Stimulated activated CD4-positive, alpha-beta T cell treated with anti-CD3 and anti-CD28 coated beads, TNF-alpha, amount 100 ng/mL, for 4 hours (primary cell): ENCODE measurements around the gene SMURF1.
"Not testable (repeated sequence)": the region's sequence is repeated elsewhere in the genome, so short reads cannot be mapped to it uniquely, and the experiment has no call there.

Source experiments
- DNase-seq, 3 experiments: peaks; one replicate each; pipeline ENCODE4 v3.0.0-alpha.2; 2020; ENCODE audit warnings: low read depth in 3 of 3

Gene SMURF1

DNA sequence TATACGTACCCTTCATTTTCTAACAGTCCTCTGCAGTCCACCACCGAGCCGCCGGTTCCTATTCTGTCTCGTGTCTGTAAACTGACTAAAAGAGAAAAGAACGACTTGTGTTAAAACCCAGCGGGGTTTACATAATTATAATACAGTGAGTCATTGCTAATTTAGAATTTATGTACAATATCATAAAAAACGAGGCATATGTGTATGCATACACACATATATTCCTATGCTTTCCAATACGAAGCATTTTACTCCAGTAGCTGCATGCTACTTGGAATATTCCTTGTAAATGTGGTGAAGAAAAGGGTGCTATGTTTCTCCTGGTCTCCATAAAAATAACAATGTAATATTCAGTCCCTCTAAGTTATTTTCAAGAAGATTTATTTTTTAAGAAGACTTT, 89.1 kb downstream of the SMURF1 start:
- no peak for DNase-seq

DNA sequence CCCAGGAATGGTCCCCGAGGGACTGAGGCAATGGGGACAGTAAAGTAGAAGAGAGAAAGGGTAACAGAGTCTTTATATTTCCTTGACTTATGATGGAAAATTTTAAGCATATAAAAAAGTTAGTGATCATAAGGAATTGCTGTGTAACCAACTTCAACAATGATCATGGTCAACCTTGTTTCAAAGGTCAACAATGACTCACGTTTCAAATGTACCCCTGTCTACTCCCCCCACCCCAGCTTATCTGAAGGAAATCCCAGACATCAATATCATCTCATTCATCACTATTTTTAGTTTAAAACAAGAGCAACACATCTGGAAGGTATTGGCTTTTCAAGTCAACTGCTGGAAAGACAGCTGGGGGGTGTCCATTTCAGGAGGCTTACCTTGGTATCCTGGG, 92.9 kb downstream of the SMURF1 start:
- DNase-seq: no peak

DNA sequence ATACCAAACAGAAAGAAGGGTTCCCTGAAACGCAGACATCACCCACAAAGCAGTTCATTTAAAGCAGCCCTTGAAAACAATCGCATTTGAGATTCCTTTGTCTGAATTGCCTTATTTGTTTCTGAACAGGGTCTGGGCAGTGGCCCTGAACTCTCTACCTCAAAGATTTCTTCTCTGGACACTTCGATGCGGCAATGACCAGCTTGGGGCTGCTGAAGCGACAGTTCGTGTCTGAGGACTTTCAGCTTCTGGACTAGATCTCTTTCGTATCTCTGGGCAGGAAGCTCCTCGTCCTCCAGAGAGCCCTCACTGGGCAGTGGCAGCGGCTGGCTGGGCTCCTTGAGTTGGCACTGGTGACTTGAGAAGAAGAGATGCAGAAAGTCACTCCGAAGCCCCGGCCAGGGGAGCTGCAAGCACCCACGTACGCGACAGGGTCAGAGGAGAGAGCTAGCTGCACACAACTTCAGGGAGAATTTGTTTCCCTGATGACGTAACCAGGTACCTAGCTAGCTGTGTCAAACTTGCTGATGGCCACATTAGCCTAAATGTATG, 96.3 kb downstream of the SMURF1 start:
- no peak for DNase-seq

DNA sequence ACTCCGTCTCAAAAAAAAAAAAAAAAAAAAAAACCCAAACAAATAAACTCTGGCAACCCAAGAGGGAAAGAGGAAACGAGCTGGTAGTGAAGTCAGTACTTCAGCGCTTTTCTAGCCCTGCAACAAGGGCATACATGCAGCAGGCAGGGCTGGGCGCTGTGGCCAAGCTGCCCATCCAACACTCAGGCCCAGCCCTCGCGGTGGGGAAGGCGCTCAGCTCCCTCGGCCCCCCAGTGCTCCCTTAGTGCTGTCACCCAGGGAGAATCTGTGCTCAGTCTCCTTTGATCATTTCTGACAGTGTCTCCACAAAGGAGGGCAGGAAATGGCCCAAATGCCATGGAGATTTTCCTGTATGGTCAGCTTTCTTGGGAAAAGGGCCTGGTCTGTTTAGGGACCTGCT, 97.2 kb downstream of the SMURF1 start:
- no peak for DNase-seq

DNA sequence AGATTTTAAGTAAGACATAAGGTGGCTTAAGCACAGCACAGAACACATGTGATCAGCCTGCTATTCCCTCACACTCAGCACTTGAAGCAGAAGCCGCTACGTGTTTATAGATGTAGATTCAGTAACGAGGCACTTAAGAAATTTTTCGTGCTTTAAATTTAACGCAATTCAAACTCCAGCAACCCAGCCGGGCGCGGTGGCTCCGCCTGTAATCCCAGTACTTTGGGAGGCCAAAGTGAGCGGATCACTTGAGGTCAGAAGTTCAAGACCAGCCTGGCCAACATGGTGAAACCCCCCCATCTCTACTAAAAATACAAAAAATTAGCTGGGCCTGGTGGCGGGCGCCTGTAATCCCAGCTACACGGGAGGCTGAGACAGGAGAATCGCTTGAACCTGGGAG, 97.6 kb downstream of the SMURF1 start:
- DNase-seq: not testable (repeated sequence)

DNA sequence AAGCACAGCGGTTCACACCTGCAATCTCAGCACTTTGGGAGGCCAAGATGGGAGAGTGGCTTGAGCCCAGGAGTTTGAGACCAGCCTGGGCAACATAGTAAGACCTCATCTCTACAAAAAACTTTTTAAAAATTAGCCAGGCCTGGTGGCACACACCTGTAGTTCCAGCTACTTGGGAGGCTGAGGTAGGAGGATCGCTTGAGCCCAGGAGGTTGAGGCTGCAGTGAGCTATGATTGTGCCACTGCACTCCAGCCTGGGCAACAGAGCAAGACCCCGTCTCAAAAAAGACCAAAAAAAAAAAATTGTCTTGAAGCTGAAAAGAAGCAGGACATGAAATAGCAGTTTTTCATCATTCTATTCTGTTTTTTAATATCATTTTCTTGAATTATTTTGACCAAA, 99.0 kb downstream of the SMURF1 start:
- not testable (repeated sequence) for DNase-seq

DNA sequence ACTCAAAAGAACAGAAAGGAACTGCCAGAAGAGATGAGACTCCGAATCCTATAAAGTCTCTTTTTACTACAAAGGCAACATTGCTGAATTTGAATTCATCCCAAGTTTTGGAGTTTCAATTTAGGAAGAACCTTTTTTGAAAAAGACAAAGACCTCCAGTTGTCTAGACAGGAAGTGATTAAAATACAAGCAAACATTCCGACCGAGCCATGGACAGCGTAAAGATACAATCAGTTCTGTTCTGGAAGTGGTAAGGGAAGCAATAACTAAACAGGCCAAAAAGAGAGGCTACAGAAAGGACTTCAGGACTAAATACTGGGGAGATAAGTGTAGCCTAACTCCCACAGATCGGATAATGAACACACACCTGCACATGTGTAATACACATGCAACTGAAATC, 101.0 kb downstream of the SMURF1 start:
- no peak for DNase-seq

DNA sequence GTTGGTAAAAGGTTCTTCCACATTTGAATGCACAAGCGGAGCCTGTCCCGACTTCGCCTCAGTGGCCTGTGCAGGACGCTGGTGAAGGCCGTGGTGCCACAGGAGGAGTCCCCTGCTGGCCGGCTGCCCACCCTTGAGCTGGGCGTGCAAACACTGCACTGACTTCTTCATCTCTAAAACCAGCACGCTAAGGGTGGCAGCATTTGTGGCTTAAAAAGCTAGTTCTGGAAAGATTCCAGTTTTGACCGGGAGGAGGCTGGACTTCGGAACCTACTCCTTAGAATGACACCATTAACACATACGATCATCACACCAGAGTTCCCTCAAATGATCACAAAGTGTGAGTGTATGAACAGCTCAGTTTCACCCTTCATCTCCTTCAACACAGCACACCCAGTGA, 102.4 kb downstream of the SMURF1 start:
- DNase-seq: no peak

DNA sequence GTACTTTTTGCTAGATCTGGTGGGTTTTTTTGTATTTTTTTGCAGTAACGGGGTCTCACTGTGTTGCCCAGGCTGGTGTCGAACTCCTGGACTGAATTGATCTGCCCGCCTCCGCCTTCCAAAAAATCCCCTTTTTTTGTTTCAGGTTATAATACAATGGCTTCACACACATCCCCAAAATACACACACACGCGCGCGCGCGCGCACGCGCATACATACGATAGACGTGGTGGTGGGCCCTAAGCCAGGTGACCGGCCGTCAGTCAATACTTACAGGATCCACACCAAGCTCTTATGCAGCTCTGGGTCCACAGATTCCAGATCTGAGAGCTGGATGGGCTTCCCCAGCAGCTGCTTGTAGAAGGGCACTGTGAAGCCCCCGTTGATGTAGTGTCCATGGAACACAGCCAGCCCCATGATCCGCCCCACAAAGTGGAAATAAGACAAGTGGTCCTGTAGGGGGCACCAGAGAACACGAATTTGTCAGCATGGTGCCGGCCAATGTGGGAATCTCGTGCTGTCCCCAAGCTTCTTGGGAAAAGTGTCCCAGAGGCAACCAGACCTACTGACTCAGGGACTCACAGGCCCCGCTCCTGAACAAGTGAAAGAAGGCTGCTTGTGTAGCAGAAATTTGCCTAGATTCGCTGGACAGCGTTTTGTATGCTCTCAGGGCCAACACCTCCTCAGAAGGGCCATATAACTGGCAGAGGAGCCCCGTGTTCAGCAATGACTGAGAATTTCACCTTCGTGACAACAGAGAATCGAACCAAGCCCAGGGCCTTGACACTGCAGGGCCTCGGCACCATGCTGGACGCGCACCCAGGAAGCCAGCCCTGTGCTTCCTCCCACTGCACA, 103.6 kb downstream of the SMURF1 start:
- peak in 2 of 3 experiments; percentile 20 to 37 for DNase-seq

DNA sequence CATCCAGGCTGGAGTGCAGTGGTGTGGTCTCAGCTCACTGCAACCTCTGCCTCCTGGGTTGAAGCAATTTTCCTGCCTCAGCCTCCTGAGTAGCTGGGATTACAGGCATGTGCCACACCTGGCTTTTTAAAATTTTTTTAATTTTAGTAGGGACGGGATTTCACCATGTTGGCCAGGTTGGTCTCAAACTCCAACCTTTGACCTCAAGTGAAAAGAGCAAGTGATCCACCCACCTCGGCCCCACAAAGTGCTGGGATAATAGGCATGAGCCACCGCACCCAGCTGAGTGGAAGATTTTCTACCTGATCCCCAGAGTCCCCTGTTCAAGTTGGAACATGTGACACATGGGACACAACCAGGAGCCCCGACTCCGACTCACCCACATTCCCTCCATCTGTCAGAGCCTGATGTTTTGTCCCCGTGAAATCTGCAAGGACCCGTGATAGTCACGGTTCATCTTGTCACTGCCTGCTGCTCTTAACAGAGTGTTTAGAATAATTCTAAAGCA, 104.5 kb downstream of the SMURF1 start:
- no peak for DNase-seq

DNA sequence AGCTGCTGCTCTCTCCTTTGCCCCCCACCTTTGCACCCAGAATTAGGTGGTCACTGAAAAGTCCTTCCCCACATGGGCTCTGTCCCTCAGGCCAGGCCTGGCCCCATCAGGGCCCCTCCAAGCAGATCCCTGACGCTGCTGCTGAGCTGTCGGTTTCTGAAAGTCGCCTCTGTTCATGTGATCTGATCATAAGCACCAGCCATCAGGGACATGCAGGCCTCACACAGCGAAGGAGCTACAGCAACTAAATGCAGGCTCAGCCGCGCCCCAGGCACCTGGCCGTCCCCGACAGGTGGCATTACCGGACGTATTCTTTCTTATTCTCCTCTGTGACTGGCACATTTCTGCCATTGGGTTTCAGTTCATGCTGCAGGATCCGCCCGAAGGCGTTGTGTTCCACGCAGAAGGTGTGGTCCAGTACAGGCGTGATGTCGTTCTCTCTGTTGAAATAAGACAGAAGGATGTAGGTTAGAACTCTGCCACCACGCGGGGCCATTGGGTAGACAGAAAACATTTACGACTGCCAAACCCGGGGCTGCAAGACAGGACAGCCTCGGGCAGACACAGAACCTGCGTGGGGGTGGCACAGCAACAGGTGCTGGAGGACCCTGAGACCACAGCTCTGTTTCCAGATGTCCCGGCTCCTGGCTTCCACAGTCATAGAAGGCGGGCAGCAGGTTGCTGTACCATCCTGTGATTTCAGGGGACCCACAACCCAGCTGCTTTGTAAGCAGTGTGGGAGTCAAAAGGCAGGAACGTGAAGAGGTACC, 105.6 kb downstream of the SMURF1 start:
- no peak for DNase-seq

DNA sequence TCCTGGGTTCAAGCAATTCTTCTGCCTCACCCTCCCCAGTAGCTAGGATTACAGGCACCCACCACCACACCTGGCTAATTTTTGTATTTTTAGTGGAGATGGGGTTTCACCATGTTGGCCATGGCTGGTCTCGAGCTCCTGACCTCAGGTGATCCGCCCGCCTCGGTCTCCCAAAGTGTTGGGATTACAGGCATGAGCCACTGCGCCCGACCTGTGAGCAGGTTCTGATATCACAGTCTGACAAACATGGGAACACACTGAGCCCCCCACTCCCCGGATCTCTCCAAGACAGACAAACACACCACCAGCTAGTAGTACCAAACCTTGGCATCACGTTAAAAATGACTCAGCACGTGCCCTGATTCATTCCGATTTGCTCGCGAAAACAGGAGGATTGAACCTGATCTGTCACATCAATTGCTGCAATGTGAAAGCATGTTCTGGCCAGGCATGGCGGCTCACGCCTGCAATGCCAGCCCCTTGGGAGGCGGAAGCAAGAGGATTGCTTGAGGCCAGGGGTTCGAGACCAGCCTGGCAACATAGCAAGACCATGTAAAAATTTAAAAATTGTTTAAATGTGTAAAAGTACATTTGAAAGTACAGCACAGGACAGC, 106.5 kb downstream of the SMURF1 start:
- no peak for DNase-seq

DNA sequence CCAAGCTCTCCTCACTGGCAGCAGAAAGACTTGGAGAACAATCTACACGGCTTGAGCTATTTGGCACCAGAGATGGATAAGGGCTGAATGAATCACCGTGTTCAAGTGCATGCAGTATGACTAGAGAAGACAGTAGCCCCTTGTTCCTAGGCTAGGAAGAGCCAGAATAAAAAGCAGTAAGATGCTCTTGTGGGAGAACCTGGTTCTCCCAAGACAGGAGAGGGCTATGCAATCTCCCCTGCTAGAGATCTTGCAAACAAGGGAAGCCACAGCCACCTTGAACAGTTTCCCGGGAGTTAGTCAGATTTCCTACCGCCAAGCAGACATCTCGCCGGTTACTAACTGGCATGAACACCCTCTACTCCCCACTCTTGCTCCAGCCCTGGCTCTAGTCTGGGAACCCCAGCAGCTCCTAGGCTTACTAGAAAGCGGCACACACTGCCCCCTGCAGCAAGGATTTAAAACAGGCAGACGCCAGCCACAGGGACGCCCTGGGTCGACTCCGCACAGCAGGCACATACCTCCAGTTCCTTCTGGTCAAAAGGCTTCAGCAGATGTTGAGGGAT, 107.3 kb downstream of the SMURF1 start:
- DNase-seq: no peak

DNA sequence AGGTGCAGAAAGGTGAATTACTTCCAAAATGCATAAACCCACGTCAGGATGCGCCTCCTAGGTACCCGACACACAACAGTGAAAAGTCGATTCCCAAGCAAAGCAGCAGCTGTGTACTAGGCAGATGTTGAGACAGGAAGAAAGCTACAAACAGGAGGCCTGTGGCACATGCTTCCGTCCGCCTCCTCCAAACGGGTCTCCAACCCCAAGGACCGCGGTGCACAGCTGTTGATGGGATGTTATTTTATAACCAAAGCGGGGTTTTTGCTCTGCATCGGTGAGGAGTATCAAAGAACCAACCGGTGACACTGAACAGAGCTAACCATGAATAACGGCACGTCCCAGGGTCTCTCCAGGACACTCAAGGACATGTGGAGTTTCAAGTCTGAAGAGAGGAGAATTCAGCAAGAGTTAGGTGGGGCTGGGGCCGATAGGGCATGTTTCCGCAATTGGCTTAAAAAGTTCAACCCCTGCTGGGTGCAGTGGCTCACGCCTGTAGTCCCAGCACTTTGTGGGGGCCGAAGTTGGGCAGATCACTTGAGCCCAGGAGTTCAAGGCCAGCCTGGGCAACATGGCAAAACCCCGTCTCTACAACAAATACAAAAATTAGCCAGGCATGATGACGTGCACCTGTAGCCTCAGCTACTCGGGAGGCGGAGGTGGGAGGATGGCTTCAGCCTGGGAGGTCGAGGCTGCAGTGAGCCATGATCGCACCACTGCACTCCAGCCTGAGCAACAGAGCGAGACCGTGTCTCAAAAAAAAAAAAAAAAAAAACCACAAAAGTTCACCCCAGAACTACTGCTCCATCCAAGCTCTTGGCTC, 108.0 kb downstream of the SMURF1 start:
- DNase-seq: no peak

DNA sequence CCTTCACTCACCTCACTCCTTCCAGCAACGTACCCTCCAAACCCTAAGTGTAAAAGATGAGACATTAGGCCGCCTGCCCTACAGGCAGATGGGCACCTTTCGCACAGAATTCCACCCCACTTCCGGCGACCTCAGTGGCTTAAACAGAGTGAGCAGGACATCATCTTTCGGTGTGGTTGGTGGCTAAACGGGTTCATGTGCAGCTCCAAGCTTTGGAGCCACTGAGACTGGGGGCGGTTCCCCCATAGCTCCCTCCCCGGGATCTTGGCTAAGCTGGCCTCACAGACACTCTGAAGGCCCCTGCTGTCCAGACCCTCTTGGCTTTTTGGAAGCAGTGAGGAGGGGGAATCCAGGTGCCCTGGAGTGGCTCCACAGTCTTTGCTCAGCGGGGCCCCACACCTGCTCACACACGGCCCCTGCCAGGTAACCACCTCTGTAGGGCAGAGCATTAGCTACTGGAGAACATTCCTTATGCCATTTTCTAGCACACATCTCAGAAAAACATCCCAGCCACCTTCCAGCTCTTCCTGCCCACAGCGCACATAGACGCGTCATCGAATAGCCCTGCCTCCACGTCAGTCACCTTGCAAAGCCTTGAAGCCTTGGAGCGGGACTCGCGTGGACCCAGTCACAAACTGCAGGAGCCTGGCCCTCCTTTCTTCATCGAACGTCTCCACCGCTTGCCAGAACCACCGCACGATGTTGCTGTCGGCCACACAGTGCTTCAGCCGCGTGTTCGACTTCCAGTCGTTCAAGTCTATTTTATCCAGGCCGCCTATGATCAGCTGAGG, 108.8 kb downstream of the SMURF1 start:
- no peak for DNase-seq

DNA sequence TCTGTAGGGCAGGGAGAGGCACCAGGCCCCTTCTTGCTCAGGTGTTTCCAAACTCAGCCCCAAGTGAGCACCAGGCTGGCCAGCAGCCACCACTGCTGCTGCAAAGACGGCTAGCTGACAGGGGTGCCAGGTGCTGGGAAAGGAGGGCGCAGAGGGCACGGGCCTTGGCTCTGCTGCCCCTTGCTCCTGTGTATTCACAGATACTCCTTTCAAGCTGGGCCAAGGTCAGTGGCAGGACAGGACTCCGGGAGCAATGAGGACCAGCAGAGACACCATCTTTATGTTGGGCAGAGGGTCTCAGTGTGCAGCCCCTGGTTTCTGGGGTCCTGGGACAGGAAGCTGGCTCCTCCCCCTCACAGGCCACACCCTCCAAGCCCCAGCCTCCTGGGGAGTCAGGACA, 110.1 kb downstream of the SMURF1 start:
- DNase-seq: no peak

DNA sequence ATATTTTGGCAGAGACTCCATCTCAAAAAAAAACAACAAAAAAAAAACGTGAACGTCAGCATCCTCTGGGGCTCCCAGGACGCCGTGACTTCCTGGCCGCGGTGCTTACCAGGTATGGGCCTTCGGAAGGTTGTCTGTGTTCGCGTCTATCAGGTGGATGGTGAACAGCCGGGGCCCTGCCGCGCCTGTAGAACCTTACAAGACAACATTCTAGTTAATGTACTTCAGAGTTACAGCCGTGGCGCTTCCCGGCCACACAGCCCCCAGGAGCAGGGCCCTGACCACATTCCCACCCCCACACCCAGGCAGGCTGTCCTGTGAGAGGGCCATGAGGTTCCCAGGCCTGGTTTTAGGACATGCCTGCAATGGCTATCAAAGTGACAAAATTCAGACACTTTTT, 111.0 kb downstream of the SMURF1 start:
- no peak for DNase-seq

DNA sequence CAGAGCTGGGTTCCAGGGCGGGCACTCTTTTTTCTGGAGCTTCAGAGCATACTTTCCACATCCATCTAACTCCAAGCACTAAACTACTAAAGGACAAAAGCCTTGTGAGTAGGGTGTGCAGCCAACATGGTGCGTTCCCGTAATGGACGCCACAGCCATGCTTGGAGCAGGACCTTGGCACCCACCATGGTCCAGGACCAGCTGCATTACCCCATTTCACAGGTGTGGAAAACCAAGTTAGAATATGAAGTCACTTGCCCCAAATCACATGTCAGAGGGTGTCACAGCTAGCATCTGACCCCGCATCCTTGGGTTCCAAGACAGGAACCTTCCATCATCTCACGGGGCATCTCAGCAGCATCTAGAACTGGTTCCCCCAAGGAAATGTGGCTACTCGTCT, 112.4 kb downstream of the SMURF1 start:
- no peak for DNase-seq

DNA sequence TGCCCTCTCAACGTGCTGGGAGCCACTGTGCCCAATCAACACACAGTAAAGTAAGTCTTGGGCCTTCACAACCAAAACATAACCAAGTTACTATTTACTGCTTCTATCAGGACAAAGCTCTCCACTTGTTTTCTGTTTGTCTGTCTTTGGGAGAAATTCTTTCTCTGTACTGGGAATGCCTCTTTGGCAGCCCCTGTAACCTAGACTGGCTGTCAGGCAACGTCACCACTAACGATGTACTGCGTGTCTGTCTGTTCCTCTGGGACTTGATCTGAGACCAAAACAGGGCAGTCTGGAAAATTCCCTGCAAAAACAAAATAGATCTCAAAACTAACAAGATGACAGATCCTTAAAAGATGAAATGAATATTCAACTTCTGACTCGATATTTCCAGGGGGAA, 113.0 kb downstream of the SMURF1 start:
- no peak for DNase-seq

DNA sequence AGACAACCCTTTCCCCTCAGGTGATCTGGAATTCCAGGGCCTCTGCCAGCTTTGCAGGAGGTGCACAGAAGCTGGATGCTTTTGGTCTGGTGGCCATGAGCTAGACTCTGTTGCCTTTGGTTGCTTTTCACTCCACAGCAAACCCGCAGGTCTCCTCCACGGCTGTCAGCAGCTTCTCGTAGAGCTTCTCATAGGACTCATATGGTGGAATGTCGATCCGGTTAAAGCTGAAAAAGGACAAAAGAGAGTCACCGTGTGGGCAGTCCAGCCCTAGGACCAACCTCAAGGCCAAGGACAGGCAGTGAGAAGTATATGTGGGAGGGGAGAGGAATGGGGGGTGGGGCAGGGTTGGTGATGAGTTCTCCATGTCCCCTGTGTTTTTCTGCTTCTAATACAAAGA, 113.5 kb downstream of the SMURF1 start:
- no peak for DNase-seq
